GM12878 (cell line): ENCODE results near the gene DSTYK. TPM values are rescaled to one million over a fixed set of nuclear protein-coding genes. Genes with fewer than 3 reads are reported as not detected.

Experiments used
- ATAC-seq: fragments of 200-7000 bp; cut with Tn5 transposase; 3 replicates; pipeline ENCODE4 v1.9.1; 2020; ENCODE audit warnings: mild to moderate bottlenecking, moderate library complexity
- BruUV-seq: library from RNA; stranded (reverse); fragments of 400-500 nt; replicated peaks from 2 replicates; lab custom pipeline; 2021; lab: Mats Ljungman, UMichigan
- CTCF ChIA-PET: fragments of 300-600 bp; sonication (Branson Sonifier 250); formaldehyde crosslinking; extraction: SDS; loops from one replicate; lab custom pipeline; 2021; ENCODE audit warnings: inconsistent platforms; lab: Yijun Ruan, JAX
- POLR2A ChIA-PET: fragments of 350-600 bp; formaldehyde crosslinking; extraction: SDS; loops from one replicate; lab custom pipeline; 2021; ENCODE audit warnings: inconsistent platforms; lab: Charles Lee
- RAD21 ChIA-PET: fragments of 300-600 bp; sonication (Branson Sonifier 250); formaldehyde crosslinking; loops from one replicate; lab custom pipeline; 2023; ENCODE audit warnings: antibody characterized with exemption; ENCODE audit not compliant: unreplicated experiment; lab: Charles Lee
- SMC1A ChIA-PET: fragments of 300-600 bp; sonication (Branson Sonifier 250); formaldehyde crosslinking; loops from one replicate; lab custom pipeline; 2023; ENCODE audit not compliant: unreplicated experiment, uncharacterized antibody; lab: Charles Lee
- DNase-seq: peaks from one replicate; pipeline ENCODE4 v3.0.0-alpha.2; 2011; ENCODE audit warnings: low read depth, low spot score
- FAIRE-seq: peaks from 3 replicates; lab custom pipeline; 2011; peaks lifted over from hg19 to GRCh38; lab: Jason Lieb, UNC
- H2AFZ ChIP-seq: 2 replicates; pipeline ENCODE4 v1.6.0; 2011; ENCODE audit warnings: low read depth, low read length, control low read depth; ENCODE audit not compliant: control insufficient read depth
- H3K27ac ChIP-seq: 2 replicates; pipeline ENCODE4 v1.5.1; 2011; ENCODE audit warnings: control low read depth; ENCODE audit not compliant: control insufficient read depth, insufficient read depth
- H3K27me3 ChIP-seq, 2 experiments: replicated peaks in 1 of 2; 2 replicates each; pipeline versions ENCODE4 v1.6.0 to v1.6.1; 2011; ENCODE audit warnings: low read length in 1 of 2; ENCODE audit not compliant: control insufficient read depth in 2 of 2, insufficient read depth in 2 of 2
- H3K36me3 ChIP-seq, 2 experiments: 2 replicates each; pipeline ENCODE4 v1.5.1; 2011; ENCODE audit warnings: low read length in 1 of 2; ENCODE audit not compliant: control insufficient read depth in 2 of 2, insufficient read depth in 2 of 2
- H3K4me1 ChIP-seq: 2 replicates; pipeline ENCODE4 v1.6.1; 2011; ENCODE audit warnings: mild to moderate bottlenecking, low read length, moderate library complexity, mixed read lengths; ENCODE audit not compliant: control insufficient read depth, insufficient read depth
- H3K4me2 ChIP-seq: 2 replicates; pipeline ENCODE4 v1.6.0; 2011; ENCODE audit warnings: control low read depth; ENCODE audit not compliant: control insufficient read depth, insufficient read depth
- H3K4me3 ChIP-seq: fragments of 200-600 bp; sonication (generic); 2 replicates; pipeline ENCODE4 v1.5.1; 2016
- H3K79me2 ChIP-seq: 2 replicates; pipeline ENCODE4 v1.6.0; 2011; ENCODE audit warnings: low read length; ENCODE audit not compliant: control insufficient read depth, insufficient read depth
- H3K9ac ChIP-seq: 2 replicates; pipeline ENCODE4 v1.8.0; 2011; ENCODE audit warnings: low read length, control low read depth, mixed read lengths; ENCODE audit not compliant: control insufficient read depth, insufficient read depth
- H3K9me3 ChIP-seq: replicated peaks from 3 replicates; pipeline ENCODE4 v1.5.1; 2011; ENCODE audit warnings: mild to moderate bottlenecking, low read length; ENCODE audit not compliant: control insufficient read depth, insufficient read depth
- H4K20me1 ChIP-seq: 2 replicates; pipeline ENCODE4 v1.6.0; 2011; ENCODE audit not compliant: control insufficient read depth, insufficient read depth
- CHD2 ChIP-seq: IDR thresholded peaks from 2 replicates; pipeline ENCODE4 v1.6.1; 2011; ENCODE audit warnings: low read depth, low read length, improper control_type of control experiment, borderline replicate concordance
- CHD4 ChIP-seq: fragments of 200-600 bp; sonication (generic); IDR thresholded peaks from 2 replicates; pipeline ENCODE4 v1.6.1; 2016; ENCODE audit warnings: mild to moderate bottlenecking
- EZH2 ChIP-seq: IDR thresholded peaks from 2 replicates; pipeline ENCODE4 v1.6.1; 2012; ENCODE audit warnings: low read depth, mild to moderate bottlenecking, control low read depth, inconsistent platforms, low read length, borderline replicate concordance; ENCODE audit not compliant: control insufficient read depth
- HDGF ChIP-seq: fragments of 450-650 bp; IDR thresholded peaks from 2 replicates; pipeline ENCODE4 v1.6.1; 2016; ENCODE audit warnings: antibody characterized with exemption
- IKZF2 ChIP-seq, 2 experiments: fragments of 450-650 bp; IDR thresholded peaks; 2 replicates each; pipeline ENCODE4 v1.6.1; 2017; ENCODE audit warnings: mild to moderate bottlenecking in 2 of 2, moderate library complexity in 2 of 2
- SMARCA5 ChIP-seq: fragments of 450-650 bp; IDR thresholded peaks from 2 replicates; pipeline ENCODE4 v1.6.1; 2017; ENCODE audit warnings: mild to moderate bottlenecking
- SP1 ChIP-seq: IDR thresholded peaks from one replicate; pipeline ENCODE4 v1.6.1; 2011; ENCODE audit warnings: low read depth, low read length
- SUPT20H ChIP-seq: IDR thresholded peaks from 2 replicates; pipeline ENCODE4 v1.6.1; 2011; ENCODE audit warnings: low read depth, mild to moderate bottlenecking, low read length, moderate library complexity, borderline replicate concordance; ENCODE audit not compliant: control insufficient read depth
- TCF12 ChIP-seq: IDR thresholded peaks from 2 replicates; pipeline ENCODE4 v1.6.1; 2011; ENCODE audit warnings: low read depth, mild to moderate bottlenecking, low read length
- YBX1 ChIP-seq: fragments of 450-650 bp; IDR thresholded peaks from 2 replicates; pipeline ENCODE4 v1.6.1; 2016; ENCODE audit warnings: antibody characterized with exemption
- ZNF274 ChIP-seq: IDR thresholded peaks from one replicate; pipeline ENCODE4 v1.8.0; 2011; ENCODE audit not compliant: insufficient read length, insufficient read depth
- WGBS: methylation state at CpG from one replicate; pipeline ENCODE4 v1.1.6; 2016; ENCODE audit warnings: low lambda C conversion rate; ENCODE audit not compliant: insufficient replicate concordance, insufficient coverage; ENCODE audit errors: missing lambda C conversion rate; 5-methylcytosine and 5-hydroxymethylcytosine counted together
- in situ Hi-C: fragments of 300-500 bp; cut with MboI; formaldehyde crosslinking; loops from 9 replicates; pipeline ENCODE4 v1.14.3; 2018; ENCODE audit warnings: mixed read lengths
- intact Hi-C: fragments of 100-400 bp; cut with micrococcal nuclease; formaldehyde crosslinking; loops from one replicate; pipeline ENCODE4 v1.14.2; 2022; ENCODE audit not compliant: unreplicated experiment
- polyA plus RNA-seq, 11 experiments: library from polyadenylated mRNA; depleted of rRNA in 4 of 11; unstranded in 6 of 11; stranded (reverse) in 5 of 11; fragments of >200 nt; fragmentation: Nextera tagmentation in 4 of 11; fragmentation: Illumina TruSeq in 1 of 11; extraction: Ambion mirVana in 4 of 11; extraction: Trizol in 1 of 11; gene quantifications; 1 replicate in 1 of 11; 2 replicates in 10 of 11; pipeline versions ENCODE4 v1.2.1 to v1.2.3, GENCODE V29; 2011 to 2016; ENCODE audit warnings: inconsistent platforms in 2 of 11, missing spikeins in 2 of 11, low read depth in 1 of 11
- total RNA-seq, 4 experiments: library from RNA; depleted of rRNA in 3 of 4; stranded (reverse); fragments of >200 nt in 3 of 4; fragmentation: Illumina TruSeq in 1 of 4; extraction: Trizol in 1 of 4; gene quantifications; 2 replicates each; pipeline versions ENCODE4 v1.2.1 to v1.2.3, GENCODE V29; 2013 to 2021
- TF ChIP-seq, protein P1 (sequence below): IDR thresholded peaks from 2 replicates; pipeline ENCODE4 v1.6.1; 2012; ENCODE audit warnings: mild to moderate bottlenecking, low read depth, low read length
- TF ChIP-seq, protein P2 (sequence below): fragments of 450-650 bp; IDR thresholded peaks from 2 replicates; pipeline ENCODE4 v1.6.1; 2016; ENCODE audit warnings: mild to moderate bottlenecking
- TF ChIP-seq, protein P3 (sequence below): fragments of 450-650 bp; IDR thresholded peaks from 2 replicates; pipeline ENCODE4 v1.6.1; 2014; ENCODE audit warnings: mild to moderate bottlenecking

The DSTYK gene
- total and polyA plus RNA-seq, 10 of the 15 experiments (the other 5 are each of a cell fraction or from before 2014, with no cell fraction given), result 2.7 to 5.5 (median 3.6) TPM

DNA sequence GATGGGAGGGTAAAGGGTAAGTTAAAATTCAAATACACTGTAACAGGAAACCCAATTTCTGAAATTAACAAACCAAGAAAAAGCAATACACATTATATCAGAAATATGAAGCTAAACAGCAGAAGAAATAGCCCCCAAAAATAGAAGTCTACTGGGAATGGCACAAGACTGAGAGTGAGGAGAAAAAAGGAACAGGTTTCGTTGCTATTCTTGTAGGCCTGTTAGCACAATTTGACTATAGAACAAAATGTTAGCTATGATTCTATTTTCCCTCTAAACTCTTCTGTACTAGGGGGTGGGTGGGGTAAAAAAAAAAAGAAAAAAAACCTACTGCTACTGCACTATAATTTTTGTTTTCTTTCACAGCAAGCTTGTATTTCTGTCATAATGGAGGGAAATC lies 102.2 kb downstream of the DSTYK start:
- intact Hi-C loops, result no loop called here

DNA sequence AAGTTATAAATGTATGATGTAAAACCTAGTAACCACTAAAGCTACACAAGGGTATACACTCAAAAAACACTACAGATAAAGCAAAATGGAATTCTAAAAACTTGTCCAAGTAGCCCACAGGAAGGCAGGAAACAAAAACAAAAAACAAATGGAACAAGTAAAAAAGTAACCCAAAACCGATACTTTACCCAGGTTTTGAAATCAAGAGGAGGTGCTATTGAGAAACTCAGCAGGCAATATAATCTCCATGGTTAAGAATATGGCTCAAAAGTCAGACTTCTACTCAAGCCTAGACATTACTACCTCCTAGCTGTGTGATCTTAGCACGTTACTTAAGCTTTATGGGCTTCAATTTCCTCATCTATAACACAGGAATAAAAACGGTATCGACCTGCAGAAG lies 103.0 kb downstream of the DSTYK start:
- SMC1A ChIA-PET, result interaction anchor here (1.4 kb wide), 1 partner anchor 33 kb away, joined by 7 read pairs; no protein-coding TSS in a partner anchor
- Histone ChIP-seq H3K9ac (no peak overlapping the region), H4K20me1 (no peaks in the 10 kb centered on the region), H3K4me1 (no peaks in the 10 kb centered on the region), H3K79me2 (no peaks in the 10 kb centered on the region), H2AFZ (no peak overlapping the region), H3K27me3 (no peaks in the 10 kb centered on the region), H3K27ac (no peak overlapping the region), H3K4me3 (no peak overlapping the region), H3K4me2 (no peak overlapping the region), H3K36me3 (peaks cover 4 to 7% of the 10 kb centered on the region in 2 experiments), H3K9me3 (no peaks in the 10 kb centered on the region)
- no TSS peak for BruUV-seq
- FAIRE-seq (no peak), DNase-seq (no peak), ATAC-seq (no peak)
- RAD21 ChIA-PET, result no interaction called here
- CTCF ChIA-PET, result interaction anchor here (1.4 to 2.8 kb wide), 3 partner anchors 13 to 120 kb away, joined by 3 to 13 read pairs (median 10); partner anchors contain the start of genes RBBP5 and TMCC2
- in situ Hi-C loops, result no loop called here
- POLR2A ChIA-PET, result interaction anchor here (1.7 kb wide), 1 partner anchor 13 kb away, joined by 5 read pairs; the partner anchor contains the start of gene RBBP5
- intact Hi-C loops, result no loop called here
- 84% methylated on average over 4 of the region's 4 CpGs for WGBS
- no peak for TF ChIP-seq SMARCA5
- TF ChIP-seq HDGF, result no peak
- TF ChIP-seq, protein P1, sequence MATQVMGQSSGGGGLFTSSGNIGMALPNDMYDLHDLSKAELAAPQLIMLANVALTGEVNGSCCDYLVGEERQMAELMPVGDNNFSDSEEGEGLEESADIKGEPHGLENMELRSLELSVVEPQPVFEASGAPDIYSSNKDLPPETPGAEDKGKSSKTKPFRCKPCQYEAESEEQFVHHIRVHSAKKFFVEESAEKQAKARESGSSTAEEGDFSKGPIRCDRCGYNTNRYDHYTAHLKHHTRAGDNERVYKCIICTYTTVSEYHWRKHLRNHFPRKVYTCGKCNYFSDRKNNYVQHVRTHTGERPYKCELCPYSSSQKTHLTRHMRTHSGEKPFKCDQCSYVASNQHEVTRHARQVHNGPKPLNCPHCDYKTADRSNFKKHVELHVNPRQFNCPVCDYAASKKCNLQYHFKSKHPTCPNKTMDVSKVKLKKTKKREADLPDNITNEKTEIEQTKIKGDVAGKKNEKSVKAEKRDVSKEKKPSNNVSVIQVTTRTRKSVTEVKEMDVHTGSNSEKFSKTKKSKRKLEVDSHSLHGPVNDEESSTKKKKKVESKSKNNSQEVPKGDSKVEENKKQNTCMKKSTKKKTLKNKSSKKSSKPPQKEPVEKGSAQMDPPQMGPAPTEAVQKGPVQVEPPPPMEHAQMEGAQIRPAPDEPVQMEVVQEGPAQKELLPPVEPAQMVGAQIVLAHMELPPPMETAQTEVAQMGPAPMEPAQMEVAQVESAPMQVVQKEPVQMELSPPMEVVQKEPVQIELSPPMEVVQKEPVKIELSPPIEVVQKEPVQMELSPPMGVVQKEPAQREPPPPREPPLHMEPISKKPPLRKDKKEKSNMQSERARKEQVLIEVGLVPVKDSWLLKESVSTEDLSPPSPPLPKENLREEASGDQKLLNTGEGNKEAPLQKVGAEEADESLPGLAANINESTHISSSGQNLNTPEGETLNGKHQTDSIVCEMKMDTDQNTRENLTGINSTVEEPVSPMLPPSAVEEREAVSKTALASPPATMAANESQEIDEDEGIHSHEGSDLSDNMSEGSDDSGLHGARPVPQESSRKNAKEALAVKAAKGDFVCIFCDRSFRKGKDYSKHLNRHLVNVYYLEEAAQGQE, result no peak
- TF ChIP-seq EZH2, result no peak
- TF ChIP-seq, protein P2, sequence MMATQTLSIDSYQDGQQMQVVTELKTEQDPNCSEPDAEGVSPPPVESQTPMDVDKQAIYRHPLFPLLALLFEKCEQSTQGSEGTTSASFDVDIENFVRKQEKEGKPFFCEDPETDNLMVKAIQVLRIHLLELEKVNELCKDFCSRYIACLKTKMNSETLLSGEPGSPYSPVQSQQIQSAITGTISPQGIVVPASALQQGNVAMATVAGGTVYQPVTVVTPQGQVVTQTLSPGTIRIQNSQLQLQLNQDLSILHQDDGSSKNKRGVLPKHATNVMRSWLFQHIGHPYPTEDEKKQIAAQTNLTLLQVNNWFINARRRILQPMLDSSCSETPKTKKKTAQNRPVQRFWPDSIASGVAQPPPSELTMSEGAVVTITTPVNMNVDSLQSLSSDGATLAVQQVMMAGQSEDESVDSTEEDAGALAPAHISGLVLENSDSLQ, result no peak
- TF ChIP-seq, protein P3, sequence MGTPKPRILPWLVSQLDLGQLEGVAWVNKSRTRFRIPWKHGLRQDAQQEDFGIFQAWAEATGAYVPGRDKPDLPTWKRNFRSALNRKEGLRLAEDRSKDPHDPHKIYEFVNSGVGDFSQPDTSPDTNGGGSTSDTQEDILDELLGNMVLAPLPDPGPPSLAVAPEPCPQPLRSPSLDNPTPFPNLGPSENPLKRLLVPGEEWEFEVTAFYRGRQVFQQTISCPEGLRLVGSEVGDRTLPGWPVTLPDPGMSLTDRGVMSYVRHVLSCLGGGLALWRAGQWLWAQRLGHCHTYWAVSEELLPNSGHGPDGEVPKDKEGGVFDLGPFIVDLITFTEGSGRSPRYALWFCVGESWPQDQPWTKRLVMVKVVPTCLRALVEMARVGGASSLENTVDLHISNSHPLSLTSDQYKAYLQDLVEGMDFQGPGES, result no peak
- TF ChIP-seq SP1, result no peak
- TF ChIP-seq CHD2, result no peak
- TF ChIP-seq TCF12, result no peak
- no peak for TF ChIP-seq CHD4

More for the DNA sequence above, 102.2 kb downstream of the DSTYK start:
- CTCF ChIA-PET, result interaction anchor here (1.1 to 2.8 kb wide), 10 partner anchors 10 to 119 kb away, joined by 3 to 13 read pairs (median 6); partner anchors contain the start of genes RBBP5 and TMCC2
- H4K20me1 ChIP-seq, result no peaks in the 10 kb centered on the region
- no peak overlapping the region for H2AFZ ChIP-seq
- no peak for TF ChIP-seq IKZF2 (IDR thresholded peaks at IDR 0.05)
- no peak for TF ChIP-seq YBX1
- TF ChIP-seq SUPT20H, result no peak
- TF ChIP-seq ZNF274, result no peak
- TF ChIP-seq, all 136 proteins: peak for 0
- Histone ChIP-seq H3K9me3 (no peaks in the 10 kb centered on the region), H3K79me2 (no peaks in the 10 kb centered on the region), H3K4me2 (no peak overlapping the region), H3K27ac (no peak overlapping the region), H3K36me3 (peaks cover 5 to 8% of the 10 kb centered on the region in 2 experiments), H3K27me3 (no peaks in the 10 kb centered on the region), H3K4me3 (no peak overlapping the region), H3K4me1 (no peaks in the 10 kb centered on the region), H3K9ac (no peak overlapping the region)
- DNase-seq (no peak), FAIRE-seq (no peak), ATAC-seq (no peak)
- BruUV-seq, result no TSS peak
- POLR2A ChIA-PET, result interaction anchor here (0.6 to 1.7 kb wide), 2 partner anchors 12 to 17 kb away, joined by 3 to 5 read pairs; partner anchors contain the start of gene RBBP5
- RAD21 ChIA-PET, result interaction anchor here (0.8 kb wide), 1 partner anchor 12 kb away, joined by 3 read pairs; the partner anchor contains the start of gene RBBP5
- SMC1A ChIA-PET, result interaction anchor here (1.0 to 1.5 kb wide), 7 partner anchors 12 to 147 kb away, joined by 3 to 10 read pairs (median 4); partner anchors contain the start of gene RBBP5
- WGBS, result 88% methylated on average over 1 of the region's 1 CpG
- in situ Hi-C loops, result no loop called here
